Activated naive CD4-positive, alpha-beta T cell treated with anti-CD3 and anti-CD28 coated beads, Interleukin-2, amount 50 U/mL, for 72 hours (primary cell): Measurements from ENCODE around the gene TUBB2B. TPM values are rescaled to one million over a fixed set of nuclear protein-coding genes. Genes with fewer than 3 reads are reported as not detected.

ENCODE experiments used
- ATAC-seq, 2 donors: fragments of 150-1000 bp; cut with Tn5 transposase; 2 replicates each; pipeline ENCODE4 v1.10.0; 2021; ENCODE audit warnings: mild to moderate bottlenecking in 2 of 2, moderate library complexity in 2 of 2
- DNase-seq, 2 donors: peaks; one replicate each; pipeline ENCODE4 v3.0.0; 2021 to 2022; ENCODE audit warnings: low spot score in 2 of 2
- H3K27ac Mint-ChIP-seq, 2 donors: one replicate each; pipeline ENCODE4 v1.8.0; 2022; ENCODE audit warnings: mild to moderate bottlenecking in 2 of 2, mixed read lengths in 2 of 2
- H3K36me3 Mint-ChIP-seq, 2 donors: one replicate each; pipeline ENCODE4 v1.8.0; 2022; ENCODE audit warnings: mixed read lengths in 2 of 2
- H3K9me3 Mint-ChIP-seq, 2 donors: one replicate each; pipeline ENCODE4 v1.8.0; 2022; ENCODE audit warnings: mixed read lengths in 2 of 2
- total RNA-seq, 2 donors: library from RNA; stranded (reverse); gene quantifications; one replicate each; pipeline ENCODE4 v1.2.3, GENCODE V29; 2022

The TUBB2B gene
- under 1 TPM in 1 of 2 donors, not detected in 1; 0.43 TPM for total RNA-seq

GRCh38 chr6:3227363-3228045, at the start of gene TUBB2B:
Gene TUBB2B, minus strand, starts transcription at chr6:3227653. Its CDS starts 110 bp downstream, at chr6:3227543.
- Mint-ChIP-seq H3K36me3 (peaks cover 0 to 8% of the 10 kb centered on the region in 2 donors), H3K9me3 (no peaks in the 10 kb centered on the region), H3K27ac (no peak within 1 kb of the TSS)
- DNase-seq (no peak), ATAC-seq (peak in 1 of 2 donors; percentile 14)

- Mint-ChIP-seq H3K27ac (peak overlapping the region in 1 of 2 donors; percentile 72), H3K9me3 (no peaks in the 10 kb centered on the region), H3K36me3 (no peaks in the 10 kb centered on the region)
- ATAC-seq, result no peak
- no peak for DNase-seq
Observed at GRCh38 chr6:3277251-3277650, 49.8 kb upstream of the TUBB2B start.

- DNase-seq, result no peak
- no peak for ATAC-seq
- H3K27ac Mint-ChIP-seq, result no peak overlapping the region
- H3K36me3 Mint-ChIP-seq, result no peaks in the 10 kb centered on the region
- no peaks in the 10 kb centered on the region for H3K9me3 Mint-ChIP-seq
Observed at GRCh38 chr6:3276174-3277167, 49.0 kb upstream of the TUBB2B start.

- Mint-ChIP-seq H3K9me3 (no peaks in the 10 kb centered on the region), H3K27ac (peak overlapping the region; percentile 26 to 73), H3K36me3 (peaks cover 0 to 6% of the 10 kb centered on the region in 2 donors)
- ATAC-seq (peak in 1 of 2 donors; percentile 71), DNase-seq (no peak)
Observed at GRCh38 chr6:3273707-3274521, 46.5 kb upstream of the TUBB2B start.

- Mint-ChIP-seq H3K9me3 (no peaks in the 10 kb centered on the region), H3K36me3 (peaks cover 0 to 11% of the 10 kb centered on the region in 2 donors), H3K27ac (peak overlapping the region in 1 of 2 donors; percentile 79)
- DNase-seq (no peak), ATAC-seq (no peak)
Observed at GRCh38 chr6:3272911-3273547, 45.6 kb upstream of the TUBB2B start.

GRCh38 chr6:3271756-3272155, 44.3 kb upstream of the TUBB2B start:
- no peak for DNase-seq
- ATAC-seq, result no peak
- Mint-ChIP-seq H3K27ac (peak overlapping the region; percentile 43 to 62), H3K9me3 (no peaks in the 10 kb centered on the region), H3K36me3 (peaks cover 0 to 11% of the 10 kb centered on the region in 2 donors)

- no peak overlapping the region for H3K27ac Mint-ChIP-seq
- no peak for ATAC-seq
- no peaks in the 10 kb centered on the region for H3K9me3 Mint-ChIP-seq
- peaks cover 0 to 11% of the 10 kb centered on the region in 2 donors for H3K36me3 Mint-ChIP-seq
- no peak for DNase-seq
Observed at GRCh38 chr6:3270258-3270657, 42.8 kb upstream of the TUBB2B start.

GRCh38 chr6:3269281-3269975, 42.0 kb upstream of the TUBB2B start:
- Mint-ChIP-seq H3K27ac (peak overlapping the region in 1 of 2 donors; percentile 51), H3K36me3 (peaks cover 0 to 11% of the 10 kb centered on the region in 2 donors), H3K9me3 (no peaks in the 10 kb centered on the region)

GRCh38 chr6:3268680-3269079, 41.2 kb upstream of the TUBB2B start:
- no peaks in the 10 kb centered on the region for H3K9me3 Mint-ChIP-seq
- peaks cover 0 to 11% of the 10 kb centered on the region in 2 donors for H3K36me3 Mint-ChIP-seq
- no peak for DNase-seq
- H3K27ac Mint-ChIP-seq, result peak overlapping the region in 1 of 2 donors; percentile 0
- no peak for ATAC-seq

More at GRCh38 chr6:3269281-3269975, 42.0 kb upstream of the TUBB2B start:
- DNase-seq (no peak), ATAC-seq (no peak)

- Mint-ChIP-seq H3K27ac (peak overlapping the region in 1 of 2 donors; percentile 33), H3K9me3 (no peaks in the 10 kb centered on the region), H3K36me3 (peaks cover 0 to 11% of the 10 kb centered on the region in 2 donors)
- no peak for ATAC-seq
- no peak for DNase-seq
Observed at GRCh38 chr6:3267162-3267561, 39.7 kb upstream of the TUBB2B start.

- Mint-ChIP-seq H3K36me3 (peaks cover 0 to 11% of the 10 kb centered on the region in 2 donors), H3K27ac (no peak overlapping the region)
- no peak for ATAC-seq
Observed at GRCh38 chr6:3266170-3266569, 38.7 kb upstream of the TUBB2B start.

GRCh38 chr6:3265671-3266070, 38.2 kb upstream of the TUBB2B start:
- no peak for DNase-seq
- Mint-ChIP-seq H3K36me3 (peaks cover 0 to 11% of the 10 kb centered on the region in 2 donors), H3K27ac (no peak overlapping the region), H3K9me3 (no peaks in the 10 kb centered on the region)
- ATAC-seq, result no peak

More at GRCh38 chr6:3266170-3266569, 38.7 kb upstream of the TUBB2B start:
- DNase-seq, result no peak
- H3K9me3 Mint-ChIP-seq, result no peaks in the 10 kb centered on the region

GRCh38 chr6:3264356-3264755, 36.9 kb upstream of the TUBB2B start:
- H3K27ac Mint-ChIP-seq, result peak overlapping the region in 1 of 2 donors; percentile 38
- peaks cover 6 to 16% of the 10 kb centered on the region in 2 donors for H3K36me3 Mint-ChIP-seq
- no peak for ATAC-seq
- no peak for DNase-seq
- H3K9me3 Mint-ChIP-seq, result no peaks in the 10 kb centered on the region

GRCh38 chr6:3263096-3263495, 35.6 kb upstream of the TUBB2B start:
- ATAC-seq (no peak), DNase-seq (no peak)
- H3K9me3 Mint-ChIP-seq, result no peaks in the 10 kb centered on the region
- peaks cover 8% of the 10 kb centered on the region in 2 donors for H3K36me3 Mint-ChIP-seq
- peak overlapping the region; percentile 40 to 51 for H3K27ac Mint-ChIP-seq

- Mint-ChIP-seq H3K27ac (peak overlapping the region; percentile 29 to 30), H3K36me3 (peaks cover 8% of the 10 kb centered on the region in 2 donors), H3K9me3 (no peaks in the 10 kb centered on the region)
- no peak for ATAC-seq
- DNase-seq, result no peak
Observed at GRCh38 chr6:3261921-3262320, 34.5 kb upstream of the TUBB2B start.
